ENCODE results near the gene PPA1. TPM values are rescaled to one million over a fixed set of nuclear protein-coding genes. Genes with fewer than 3 reads are reported as not detected.
A peak's percentile ranks its signal among the peaks of the same experiment; 100 is the strongest.
"Not testable (repeated sequence)": the region's sequence is repeated elsewhere in the genome, so short reads cannot be mapped to it uniquely, and the experiment has no call there.

PPA1 gene
- total RNA-seq, 1 donor from 2014 or later = 374 TPM

DNA sequence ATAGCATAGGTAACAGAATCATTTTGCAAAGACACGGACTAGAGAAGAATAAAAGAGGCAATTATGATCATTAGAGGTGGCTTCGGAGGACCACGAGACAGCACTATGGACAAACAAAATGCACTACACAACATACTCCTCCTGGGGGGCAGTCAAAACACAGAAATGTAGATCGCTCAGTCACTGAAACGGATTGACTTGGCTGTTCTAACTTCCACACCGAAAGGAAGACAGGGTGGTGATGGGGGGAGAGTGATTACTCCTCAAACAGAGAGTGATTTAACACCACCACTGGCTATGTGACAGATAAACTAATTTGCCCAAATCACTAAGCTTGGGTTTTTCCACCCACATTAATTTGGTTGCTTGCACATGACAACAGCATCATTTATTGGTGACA, 14.1 kb upstream of the PPA1 start:
- Mint-ChIP-seq H3K36me3 (ENCODE audit: low read depth) (no peaks in the 10 kb centered on the region), H3K9me3 (no peaks in the 10 kb centered on the region), H3K4me1 (ENCODE audit: low read depth) (no peaks in the 10 kb centered on the region), H3K4me3 (no peak overlapping the region), H3K27ac (no peak overlapping the region), H3K27me3 (ENCODE audit: insufficient read depth) (peaks cover 28% of the 10 kb centered on the region)
- intact Hi-C loops (cut with micrococcal nuclease) = no loop called here
- no peak for DNase-seq (ENCODE audit: low spot score)

DNA sequence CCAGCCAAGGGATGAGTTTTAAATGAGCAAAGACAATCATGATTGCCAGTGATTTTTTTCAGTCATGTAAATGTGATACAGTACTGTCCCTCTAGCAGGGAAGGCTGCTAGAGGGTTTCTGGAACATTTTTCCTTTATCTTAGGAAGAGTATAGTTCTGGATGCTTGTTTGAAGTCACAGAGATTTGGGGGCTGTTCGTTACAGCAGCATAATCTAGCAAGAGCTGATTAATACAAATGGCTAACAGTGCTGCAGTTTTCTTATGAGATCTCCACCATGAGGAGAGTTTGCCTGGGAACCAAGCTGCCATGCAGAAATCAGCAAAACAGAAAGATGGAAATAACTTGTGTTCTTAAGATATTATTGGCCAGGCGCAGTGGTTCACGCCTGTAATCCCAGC, 7.9 kb upstream of the PPA1 start:
- H3K27ac Mint-ChIP-seq = no peak overlapping the region
- no peaks in the 10 kb centered on the region for H3K9me3 Mint-ChIP-seq
- H3K4me3 Mint-ChIP-seq = no peak overlapping the region
- no peaks in the 10 kb centered on the region for H3K4me1 Mint-ChIP-seq (ENCODE audit: low read depth)
- peaks cover 3% of the 10 kb centered on the region for H3K27me3 Mint-ChIP-seq (ENCODE audit: insufficient read depth)
- no peaks in the 10 kb centered on the region for H3K36me3 Mint-ChIP-seq (ENCODE audit: low read depth)
- intact Hi-C loops (cut with micrococcal nuclease) = no loop called here
- DNase-seq (ENCODE audit: low spot score) = no peak

- H3K9me3 Mint-ChIP-seq; H3K36me3 Mint-ChIP-seq (ENCODE audit: low read depth); H3K4me1 Mint-ChIP-seq (ENCODE audit: low read depth); H3K4me3 Mint-ChIP-seq; DNase-seq (ENCODE audit: low spot score); H3K27ac Mint-ChIP-seq; H3K27me3 Mint-ChIP-seq (ENCODE audit: insufficient read depth): not testable (repeated sequence)
- intact Hi-C loops (cut with micrococcal nuclease) = loop anchor here (10.0 kb wide), 1 partner anchor 335 kb away; no protein-coding TSS in a partner anchor
Observed at GRCh38 chr10:70239986-70240385, 6.8 kb upstream of the PPA1 start.

DNA sequence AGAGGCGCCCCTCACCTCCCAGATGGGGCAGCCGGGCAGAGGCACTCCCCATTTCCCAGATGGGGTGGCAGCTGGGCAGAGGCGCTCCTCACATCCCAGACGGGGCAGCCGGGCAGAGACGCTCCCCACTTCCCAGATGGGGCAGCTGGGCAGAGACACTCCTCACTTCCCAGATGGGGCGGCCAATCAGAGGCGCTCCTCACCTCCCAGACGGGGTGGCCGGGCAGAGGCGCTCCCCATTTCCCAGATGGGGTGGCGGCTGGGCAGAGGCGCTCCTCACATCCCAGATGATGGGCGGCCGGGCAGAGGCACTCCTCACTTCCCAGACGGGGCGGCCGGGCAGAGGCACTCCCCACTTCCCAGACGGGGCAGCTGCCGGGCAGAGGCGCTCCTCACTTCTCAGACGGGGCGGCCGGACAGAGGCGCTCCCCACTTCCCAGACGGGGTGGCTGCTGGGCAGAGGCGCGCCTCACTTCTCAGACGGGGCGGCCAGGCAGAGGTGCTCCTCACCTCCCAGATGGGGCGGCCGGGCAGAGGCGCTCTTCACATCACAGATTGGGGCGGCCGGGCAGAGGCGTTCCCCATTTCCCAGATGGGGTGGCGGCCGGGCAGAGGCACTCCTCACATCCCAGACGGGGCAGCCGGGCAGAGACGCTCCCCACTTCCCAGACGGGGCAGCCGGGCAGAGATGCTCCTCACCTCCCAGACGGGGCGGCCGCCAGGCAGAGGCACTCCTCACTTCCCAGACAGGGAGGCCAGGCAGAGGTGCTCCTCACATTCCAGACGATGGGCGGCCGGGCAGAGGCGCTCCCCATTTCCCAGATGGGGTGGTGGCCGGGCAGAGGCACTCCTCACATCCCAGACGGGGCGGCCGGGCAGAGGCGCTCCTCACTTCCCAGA, 6.1 kb upstream of the PPA1 start:
- not testable (repeated sequence) for H3K36me3 Mint-ChIP-seq (ENCODE audit: low read depth); H3K27ac Mint-ChIP-seq; DNase-seq (ENCODE audit: low spot score); H3K4me1 Mint-ChIP-seq (ENCODE audit: low read depth); H3K27me3 Mint-ChIP-seq (ENCODE audit: insufficient read depth); H3K9me3 Mint-ChIP-seq; H3K4me3 Mint-ChIP-seq
- intact Hi-C loops (cut with micrococcal nuclease) = loop anchor here (10.0 kb wide), 1 partner anchor 335 kb away; no protein-coding TSS in a partner anchor

- not testable (repeated sequence) for H3K36me3 Mint-ChIP-seq (ENCODE audit: low read depth); H3K9me3 Mint-ChIP-seq; H3K27me3 Mint-ChIP-seq (ENCODE audit: insufficient read depth); H3K27ac Mint-ChIP-seq; H3K4me3 Mint-ChIP-seq; DNase-seq (ENCODE audit: low spot score)
- H3K4me1 Mint-ChIP-seq (ENCODE audit: low read depth) = peaks cover 15% of the 10 kb centered on the region
- intact Hi-C loops (cut with micrococcal nuclease) = loop anchor here (10.0 kb wide), 1 partner anchor 337 kb away; no protein-coding TSS in a partner anchor
Observed at GRCh38 chr10:70237958-70238536, 4.8 kb upstream of the PPA1 start.

DNA sequence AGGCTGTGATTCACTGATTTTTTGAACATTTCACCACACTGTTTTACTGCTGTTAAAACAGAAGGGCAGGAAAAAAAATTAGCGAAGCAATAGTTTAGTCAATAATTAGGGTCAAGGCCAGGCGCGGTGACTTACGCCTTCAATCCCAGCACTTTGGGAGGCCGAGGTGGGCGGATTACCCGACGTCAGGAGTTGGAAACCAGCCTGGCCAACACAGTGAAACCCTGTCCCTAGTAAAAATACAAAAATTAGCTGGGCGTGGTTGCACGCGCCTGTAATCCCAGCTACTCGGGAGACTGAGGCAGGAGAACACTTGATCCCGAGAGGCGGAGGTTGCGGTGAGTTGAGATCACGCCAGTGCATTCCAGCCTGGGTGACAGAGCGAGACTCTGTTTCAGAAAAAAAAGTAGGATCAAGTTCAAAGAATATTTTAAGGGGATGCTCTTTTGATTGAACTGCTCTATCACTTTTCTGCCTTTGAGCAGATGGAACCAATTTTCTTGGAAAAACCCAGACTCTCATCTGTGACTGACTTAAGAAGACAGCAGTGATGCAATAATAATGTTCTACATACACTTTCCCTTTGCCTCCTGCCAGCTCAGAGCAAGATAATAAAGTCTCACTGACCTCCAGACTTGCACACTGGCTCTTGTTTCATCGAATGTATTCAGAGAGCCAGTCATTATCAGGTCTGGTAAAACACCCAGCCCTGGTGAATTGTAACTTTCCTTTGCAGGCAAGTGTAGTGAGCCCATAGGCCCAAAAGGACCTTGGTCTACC, 1.6 kb upstream of the PPA1 start:
- H3K27me3 Mint-ChIP-seq (ENCODE audit: insufficient read depth) = no peaks in the 10 kb centered on the region
- H3K9me3 Mint-ChIP-seq = no peaks in the 10 kb centered on the region
- H3K27ac Mint-ChIP-seq = peak overlapping the region; percentile 23
- DNase-seq (ENCODE audit: low spot score) = no peak
- H3K36me3 Mint-ChIP-seq (ENCODE audit: low read depth) = peaks cover 9% of the 10 kb centered on the region
- H3K4me1 Mint-ChIP-seq (ENCODE audit: low read depth) = peaks cover 33% of the 10 kb centered on the region
- intact Hi-C loops (cut with micrococcal nuclease) = loop anchor here (10.0 kb wide), 1 partner anchor 340 kb away; no protein-coding TSS in a partner anchor
- peak overlapping the region; percentile 67 for H3K4me3 Mint-ChIP-seq

- Mint-ChIP-seq H3K27me3 (ENCODE audit: insufficient read depth) (no peaks in the 10 kb centered on the region), H3K4me1 (ENCODE audit: low read depth) (peaks cover 38% of the 10 kb centered on the region), H3K36me3 (ENCODE audit: low read depth) (peaks cover 12% of the 10 kb centered on the region), H3K9me3 (no peaks in the 10 kb centered on the region), H3K27ac (peak overlapping the region; percentile 84), H3K4me3 (peak overlapping the region; percentile 86)
- intact Hi-C loops (cut with micrococcal nuclease) = loop anchor here (1.0 to 10.0 kb wide), 8 partner anchors 13 to 341 kb away; partner anchors contain the start of genes EIF4EBP2, LRRC20, PALD1 and SAR1A
- no peak for DNase-seq (ENCODE audit: low spot score)
Observed at GRCh38 chr10:70233939-70234300, 691 bp upstream of the PPA1 start.

DNA sequence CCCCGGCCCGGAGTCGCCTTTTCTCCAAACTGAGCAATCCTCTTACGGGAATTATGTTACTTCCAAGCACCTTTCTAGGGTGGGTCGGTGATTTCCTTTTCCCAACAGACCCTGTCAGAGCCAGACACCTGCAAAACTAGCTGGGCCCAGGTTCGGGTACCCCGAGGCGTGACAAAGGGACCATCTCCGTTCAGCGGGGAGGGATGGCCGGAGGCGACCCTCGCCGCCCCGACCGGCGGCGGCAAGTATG, 445 bp downstream of the PPA1 start:
- Mint-ChIP-seq H3K27me3 (ENCODE audit: insufficient read depth) (no peaks in the 10 kb centered on the region), H3K9me3 (no peaks in the 10 kb centered on the region), H3K36me3 (ENCODE audit: low read depth) (peaks cover 23% of the 10 kb centered on the region), H3K4me1 (ENCODE audit: low read depth) (peaks cover 48% of the 10 kb centered on the region), H3K27ac (peak overlapping the region; percentile 75), H3K4me3 (peak overlapping the region; percentile 86)
- intact Hi-C loops (cut with micrococcal nuclease) = loop anchor here (1.0 to 10.0 kb wide), 11 partner anchors 11 to 342 kb away; partner anchors contain the start of genes EIF4EBP2, LRRC20, PALD1 and SAR1A
- no peak for DNase-seq (ENCODE audit: low spot score)

- Mint-ChIP-seq H3K4me1 (ENCODE audit: low read depth) (peaks cover 50% of the 10 kb centered on the region), H3K4me3 (peak overlapping the region; percentile 86), H3K27ac (peak overlapping the region; percentile 75), H3K36me3 (ENCODE audit: low read depth) (peaks cover 23% of the 10 kb centered on the region), H3K27me3 (ENCODE audit: insufficient read depth) (no peaks in the 10 kb centered on the region), H3K9me3 (no peaks in the 10 kb centered on the region)
- intact Hi-C loops (cut with micrococcal nuclease) = loop anchor here (1.0 to 10.0 kb wide), 5 partner anchors 41 to 342 kb away; no protein-coding TSS in a partner anchor
- peak; percentile 25 for DNase-seq (ENCODE audit: low spot score)
Observed at GRCh38 chr10:70232155-70232858, 922 bp downstream of the PPA1 start.

- Mint-ChIP-seq H3K27me3 (ENCODE audit: insufficient read depth) (no peaks in the 10 kb centered on the region), H3K4me1 (ENCODE audit: low read depth) (peaks cover 55% of the 10 kb centered on the region), H3K4me3 (no peak overlapping the region), H3K9me3 (no peaks in the 10 kb centered on the region), H3K27ac (no peak overlapping the region), H3K36me3 (ENCODE audit: low read depth) (peaks cover 34% of the 10 kb centered on the region)
- no peak for DNase-seq (ENCODE audit: low spot score)
- intact Hi-C loops (cut with micrococcal nuclease) = no loop called here
Observed at GRCh38 chr10:70228491-70228890, 4.7 kb downstream of the PPA1 start.

- Mint-ChIP-seq H3K4me3 (no peak overlapping the region), H3K4me1 (ENCODE audit: low read depth) (peaks cover 57% of the 10 kb centered on the region), H3K27ac (no peak overlapping the region), H3K9me3 (no peaks in the 10 kb centered on the region), H3K27me3 (ENCODE audit: insufficient read depth) (no peaks in the 10 kb centered on the region), H3K36me3 (ENCODE audit: low read depth) (peaks cover 36% of the 10 kb centered on the region)
- DNase-seq (ENCODE audit: low spot score) = no peak
- intact Hi-C loops (cut with micrococcal nuclease) = no loop called here
Observed at GRCh38 chr10:70227548-70228320, 5.5 kb downstream of the PPA1 start.

- DNase-seq (ENCODE audit: low spot score) = no peak
- H3K4me1 Mint-ChIP-seq (ENCODE audit: low read depth) = peaks cover 46% of the 10 kb centered on the region
- H3K36me3 Mint-ChIP-seq (ENCODE audit: low read depth) = peaks cover 31% of the 10 kb centered on the region
- no peaks in the 10 kb centered on the region for H3K27me3 Mint-ChIP-seq (ENCODE audit: insufficient read depth)
- H3K27ac Mint-ChIP-seq = no peak overlapping the region
- no peak overlapping the region for H3K4me3 Mint-ChIP-seq
- intact Hi-C loops (cut with micrococcal nuclease) = no loop called here
- no peaks in the 10 kb centered on the region for H3K9me3 Mint-ChIP-seq
Observed at GRCh38 chr10:70223728-70224127, 9.5 kb downstream of the PPA1 start.
